ENCODE data around the gene KCNQ4.

DNA sequence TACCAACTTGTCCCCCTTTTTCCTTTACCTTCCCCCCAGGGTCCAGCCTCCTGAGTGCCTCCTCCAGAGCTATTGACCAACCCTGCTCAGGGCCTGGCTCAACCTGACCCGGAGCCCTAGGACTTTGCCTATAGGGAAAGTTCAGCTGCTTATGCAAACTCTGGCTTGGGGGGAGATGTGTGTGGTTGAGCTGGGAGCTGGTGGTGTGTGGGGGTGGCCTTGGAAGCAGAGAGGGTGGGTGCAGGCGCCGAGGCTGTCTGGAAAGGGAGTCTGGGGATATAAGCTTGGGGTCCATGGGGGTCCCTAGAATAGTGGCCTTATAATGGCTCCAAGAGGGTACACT lies 14.1 kb downstream of the KCNQ4 start:
- no peak for TF ChIP-seq SUZ12 (IDR thresholded peaks at IDR 0.05; ENCODE audit: extremely low read depth, insufficient read depth, insufficient read length)
- no peak for TF ChIP-seq ZNF274 (IDR thresholded peaks at IDR 0.05; ENCODE audit: low read depth, low read length)
- no peak for TF ChIP-seq YY1 (IDR thresholded peaks at IDR 0.05; ENCODE audit: insufficient read depth, insufficient read length)

Measured in NT2/D1 (cell line).